HG03095 (cell line): ENCODE results near the gene NUP155.
A peak's percentile ranks its signal among the peaks of the same experiment; 100 is the strongest.
"Not testable (repeated sequence)": the region's sequence is repeated elsewhere in the genome, so short reads cannot be mapped to it uniquely, and the experiment has no call there.

Experiments used
- ATAC-seq: cut with Tn5 transposase; IDR thresholded peaks from one replicate; pipeline ENCODE4 v1.9.1; 2021; ENCODE audit warnings: moderate library complexity; ENCODE audit not compliant: unreplicated experiment

Gene NUP155

DNA sequence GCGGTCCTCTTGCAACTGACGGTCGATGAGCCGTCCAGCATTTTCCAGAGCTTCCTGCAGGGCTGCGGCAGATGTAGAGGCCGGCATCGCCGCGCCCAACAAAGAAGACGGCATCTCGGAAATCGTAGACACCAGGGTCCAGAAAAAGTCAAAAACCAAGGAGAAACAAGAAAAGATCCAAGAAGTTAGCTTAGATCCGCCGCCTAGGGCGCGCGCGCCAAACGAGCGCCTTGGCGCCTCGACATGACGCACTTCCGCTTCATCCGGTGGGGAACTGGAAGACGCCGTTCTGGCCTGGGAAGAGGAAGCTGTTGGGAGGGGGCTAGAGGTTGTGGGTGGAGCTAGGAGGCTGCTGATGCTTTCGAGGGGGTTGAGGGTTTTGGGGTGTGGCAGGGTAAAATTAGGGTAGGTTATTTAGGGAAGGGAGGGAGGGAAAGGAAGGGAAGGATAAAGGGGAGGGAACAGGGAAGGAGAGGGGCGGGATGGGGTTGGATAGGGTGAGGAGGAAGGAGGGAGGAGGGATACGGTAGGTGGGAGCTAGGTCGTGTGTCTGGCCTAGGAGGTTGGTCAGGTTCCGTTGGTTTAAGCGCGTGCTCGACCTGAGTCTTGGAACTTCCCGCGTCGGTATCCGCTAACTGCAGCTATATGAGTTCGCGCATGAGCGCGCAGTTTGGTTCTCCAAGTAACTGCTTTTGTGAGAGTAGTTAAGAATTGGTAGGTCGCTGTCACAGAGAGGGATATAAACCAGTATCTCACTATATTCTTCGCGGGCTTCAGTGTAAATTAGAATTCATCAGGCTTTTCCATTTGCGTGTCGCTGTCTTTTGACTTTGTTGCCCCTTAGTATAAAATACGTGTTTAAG, at the start of gene NUP155:
TSS of gene NUP155 (minus strand) at position 243 of the 863 bp plus-strand sequence. CDS start at position 114, 129 bp downstream.
- peak; percentile 96 for ATAC-seq

- ATAC-seq, result no peak
These were observed 46.4 kb upstream of the NUP155 start for GRCh38 chr5:37417347-37417746.

DNA sequence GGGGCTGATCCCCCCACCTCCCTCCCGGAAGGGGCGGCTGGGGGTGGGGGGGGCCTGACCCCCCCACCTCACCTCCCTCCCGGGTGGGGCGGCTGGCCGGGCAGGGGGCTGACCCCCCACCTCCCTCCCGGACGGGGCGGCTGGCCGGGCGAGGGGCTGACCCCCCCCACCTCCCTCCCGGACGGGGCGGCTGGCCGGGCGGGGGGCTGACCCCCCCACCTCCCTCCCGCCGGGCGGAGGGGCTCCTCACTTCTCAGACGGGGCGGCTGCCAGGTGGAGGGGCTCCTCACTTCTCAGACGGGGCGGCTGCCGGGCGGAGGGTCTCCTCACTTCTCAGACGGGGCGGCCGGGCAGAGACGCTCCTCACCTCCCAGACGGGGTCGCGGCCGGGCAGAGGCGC, 44.5 kb upstream of the NUP155 start:
- not testable (repeated sequence) for ATAC-seq

DNA sequence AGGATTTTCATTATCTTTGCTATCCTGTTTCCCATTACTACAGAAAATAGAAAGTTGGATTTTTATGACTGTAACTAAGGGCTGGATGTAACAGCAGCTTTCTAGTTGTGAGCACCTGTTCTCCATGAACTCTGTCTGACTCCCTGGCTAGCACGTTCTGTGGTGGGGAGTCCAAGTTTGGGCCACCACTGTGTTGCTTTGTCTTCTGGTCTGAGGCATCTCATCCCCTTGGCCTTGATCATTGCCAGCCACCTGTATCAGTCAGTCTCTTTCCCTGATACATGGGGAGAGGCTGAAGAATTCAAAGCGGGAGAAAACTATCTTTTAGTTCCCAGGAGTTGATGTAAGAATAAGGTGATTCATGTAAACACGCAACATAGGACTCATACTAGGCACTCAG, 41.6 kb upstream of the NUP155 start:
- no peak for ATAC-seq

DNA sequence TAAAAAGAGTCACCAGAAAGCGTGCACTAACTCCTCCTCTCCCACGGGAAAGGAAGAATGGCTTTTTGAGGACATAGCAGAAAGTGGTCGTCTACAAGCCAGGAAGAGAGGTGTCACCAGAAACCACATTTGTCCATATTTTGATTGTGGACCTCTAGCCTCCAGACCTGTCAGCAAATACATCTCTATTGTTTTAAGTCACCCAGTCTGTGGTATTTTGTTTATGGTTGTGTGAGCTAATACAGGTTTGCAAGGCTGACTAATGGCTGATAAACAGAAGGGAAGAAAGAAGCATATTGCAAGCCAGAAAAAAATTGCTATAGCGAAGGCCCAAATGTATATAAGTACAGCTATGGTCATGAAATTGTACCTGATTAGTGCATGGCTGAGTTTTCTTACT, 29.6 kb upstream of the NUP155 start:
- no peak for ATAC-seq

GRCh38 chr5:37396352-37396751, 25.4 kb upstream of the NUP155 start:
- no peak for ATAC-seq

DNA sequence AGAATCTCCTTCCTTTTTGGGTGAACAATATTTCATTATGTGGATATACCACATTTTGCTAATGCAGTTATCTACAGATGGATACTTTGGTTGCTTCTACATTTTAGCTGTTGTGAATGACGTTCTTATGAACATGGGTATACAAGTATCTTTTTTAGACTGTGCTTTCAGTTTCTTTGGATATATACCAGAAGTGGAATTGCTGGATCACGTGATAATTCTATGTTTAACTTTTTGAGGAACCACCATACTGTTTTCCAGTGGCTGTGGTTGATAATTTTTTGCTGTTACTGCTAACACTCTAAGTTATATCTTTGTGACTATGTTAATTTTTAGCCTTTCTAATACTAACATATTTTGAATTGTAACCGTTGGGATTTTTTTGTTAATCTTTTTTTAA, 20.7 kb upstream of the NUP155 start:
- no peak for ATAC-seq

- peak; percentile 99 for ATAC-seq
These were observed 8.3 kb upstream of the NUP155 start, which contains the start of gene WDR70 for GRCh38 chr5:37379100-37379628. Gene WDR70, plus strand, starts transcription at chr5:37379318. Its CDS starts 50 bp downstream, at chr5:37379368.

DNA sequence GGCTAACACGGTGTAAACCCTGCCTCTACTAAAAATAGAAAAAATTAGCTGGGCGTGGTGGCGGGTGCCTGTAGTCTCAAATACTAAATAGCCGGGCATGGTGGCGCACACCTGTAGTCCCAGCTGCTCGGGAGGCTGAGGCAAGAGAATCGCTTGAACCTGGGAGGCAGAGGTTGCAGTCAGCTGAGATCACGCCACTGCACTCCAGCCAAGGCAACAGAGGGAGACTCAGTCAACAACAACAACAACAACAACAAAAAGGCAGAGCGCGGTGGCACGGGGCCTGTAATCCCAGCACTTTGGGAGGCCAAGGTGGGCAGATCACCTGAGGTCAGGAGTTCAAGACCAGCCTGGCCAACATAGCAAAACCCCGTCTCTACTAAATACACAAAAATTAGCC, 7.2 kb upstream of the NUP155 start:
- not testable (repeated sequence) for ATAC-seq

- no peak for ATAC-seq
These were observed 4.2 kb upstream of the NUP155 start for GRCh38 chr5:37375091-37375490.

- peak; percentile 40 for ATAC-seq
These were observed 399 bp downstream of the NUP155 start for GRCh38 chr5:37370550-37370863.

GRCh38 chr5:37355161-37355560, 15.7 kb downstream of the NUP155 start:
- ATAC-seq, result no peak

- ATAC-seq, result not testable (repeated sequence)
These were observed 28.2 kb downstream of the NUP155 start for GRCh38 chr5:37342741-37343140.

DNA sequence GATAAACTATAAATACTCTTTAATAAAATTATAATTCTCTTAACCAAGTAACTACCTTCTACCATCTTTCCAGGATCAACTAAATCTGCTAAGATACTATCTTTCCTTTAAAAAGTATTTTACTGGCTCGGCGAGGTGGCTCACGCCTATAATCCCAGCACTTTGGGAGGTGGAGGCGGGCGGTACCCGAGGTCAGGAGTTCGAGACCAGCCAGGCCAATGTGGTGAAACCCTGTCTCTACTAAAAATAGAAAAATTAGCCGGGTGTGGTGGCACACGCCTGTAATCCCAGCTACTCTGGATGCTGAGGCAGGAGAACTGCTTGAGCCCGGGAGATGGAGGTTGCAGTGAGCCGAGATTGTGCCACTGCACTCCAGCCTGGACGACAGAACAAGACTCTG, 36.2 kb downstream of the NUP155 start:
- ATAC-seq, result not testable (repeated sequence)

DNA sequence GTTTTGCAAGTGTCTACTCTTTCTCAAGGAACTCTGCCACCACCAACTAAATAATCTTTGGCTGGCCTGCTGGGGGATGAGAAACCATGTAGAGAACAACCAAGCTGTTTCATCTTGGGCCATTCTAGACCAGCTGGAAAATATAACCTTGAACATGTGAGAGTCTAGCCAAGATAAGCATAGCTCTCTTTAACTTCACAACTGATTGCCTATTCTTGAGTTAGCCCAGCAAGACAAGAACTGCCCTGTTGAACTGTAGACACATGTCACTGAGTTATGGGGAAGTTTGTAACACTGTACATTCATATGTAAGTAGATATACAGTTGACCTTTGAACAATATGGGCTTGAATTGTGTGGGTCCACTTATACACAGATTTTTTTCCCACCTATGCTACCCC, 44.4 kb downstream of the NUP155 start:
- ATAC-seq, result no peak

DNA sequence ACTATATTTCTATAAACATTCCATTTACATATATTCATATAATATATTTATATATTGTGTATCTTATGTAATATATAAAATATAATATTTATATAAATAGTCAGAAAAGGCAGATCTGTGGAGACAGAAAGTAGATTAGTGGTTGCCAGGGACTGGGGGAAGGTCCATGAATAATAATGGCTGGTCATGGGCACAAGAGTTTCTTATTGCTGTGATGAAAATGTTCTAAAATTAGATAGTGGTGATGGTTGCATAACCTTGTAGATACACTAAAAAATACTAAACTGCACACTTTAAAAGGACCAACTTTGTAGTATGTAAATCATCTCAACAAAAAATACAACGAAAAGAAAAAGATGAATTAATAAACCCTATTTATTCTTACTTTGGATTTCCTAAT, 47.3 kb downstream of the NUP155 start:
- no peak for ATAC-seq

- ATAC-seq, result no peak
These were observed 51.7 kb downstream of the NUP155 start for GRCh38 chr5:37319037-37319782.

GRCh38 chr5:37316027-37316426, 54.9 kb downstream of the NUP155 start:
- no peak for ATAC-seq

DNA sequence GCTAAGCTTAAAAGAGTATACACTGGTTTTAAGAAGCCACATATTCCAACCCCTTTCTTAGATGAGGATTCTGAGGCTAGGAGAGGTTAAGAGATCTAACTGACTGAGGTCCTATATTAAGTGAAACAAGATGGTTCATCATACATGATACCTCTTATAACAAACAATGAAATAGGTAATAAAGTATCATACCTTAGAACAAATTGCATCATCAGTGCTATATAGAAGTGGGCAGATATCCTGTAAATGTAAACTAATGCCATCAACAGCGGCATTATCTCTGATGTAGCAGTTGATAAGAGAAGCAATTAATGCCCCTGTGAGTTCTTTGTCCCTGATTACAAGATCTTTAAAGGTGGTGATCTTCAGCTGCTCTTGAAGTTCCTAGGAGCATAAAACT, 60.5 kb downstream of the NUP155 start:
- no peak for ATAC-seq

DNA sequence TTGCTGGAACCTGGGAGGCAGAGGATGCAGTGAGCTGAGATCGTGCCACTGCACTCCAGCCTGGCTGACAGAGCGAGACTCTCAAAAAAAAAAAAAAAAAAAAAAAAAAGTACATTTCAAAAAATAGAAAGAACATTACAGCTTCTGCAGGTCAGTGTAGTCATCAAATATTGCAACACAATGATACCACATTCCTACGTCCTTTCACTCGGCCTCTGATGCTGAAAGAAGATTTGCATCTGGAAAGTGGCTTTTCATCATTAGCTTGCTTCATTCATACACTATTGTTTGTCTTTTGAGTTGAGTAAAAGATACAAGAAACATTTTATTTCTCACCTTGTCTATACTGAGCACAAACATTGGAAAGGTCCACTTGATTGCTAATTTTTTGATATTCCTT, 62.1 kb downstream of the NUP155 start:
- ATAC-seq, result no peak

- ATAC-seq, result no peak
These were observed 66.0 kb downstream of the NUP155 start for GRCh38 chr5:37304888-37305287.

DNA sequence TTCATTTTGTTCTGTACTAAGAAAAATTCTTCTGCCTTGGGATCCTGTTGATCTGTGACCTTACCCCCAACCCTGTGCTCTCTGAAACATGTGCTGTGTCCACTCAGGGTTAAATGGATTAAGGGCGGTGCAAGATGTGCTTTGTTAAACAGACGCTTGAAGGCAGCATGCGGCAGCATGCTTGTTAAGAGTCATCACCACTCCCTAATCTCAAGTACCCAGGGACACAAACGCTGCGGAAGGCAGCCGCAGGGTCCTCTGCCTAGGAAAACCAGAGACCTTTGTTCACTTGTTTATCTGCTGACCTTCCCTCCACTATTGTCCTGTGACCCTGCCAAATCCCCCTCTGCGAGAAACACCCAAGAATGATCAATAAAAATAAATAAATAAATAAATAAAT, 74.6 kb downstream of the NUP155 start:
- ATAC-seq, result not testable (repeated sequence)
